A549 (cell line): ENCODE measurements around the gene FUT7. TPM values are rescaled to one million over a fixed set of nuclear protein-coding genes. Genes with fewer than 3 reads are reported as not detected.

Source experiments
- ATAC-seq, 2 experiments: fragments of 200-7000 bp in 1 of 2; fragments of >200 bp in 1 of 2; cut with Nextera tagmentation in 1 of 2; cut with Tn5 transposase in 1 of 2; 3 replicates each; pipeline versions ENCODE4 v1.8.0 to v1.9.1; 2018 to 2020; ENCODE audit warnings: mild to moderate bottlenecking in 1 of 2, moderate library complexity in 1 of 2
- CTCF ChIA-PET: fragments of 300-600 bp; sonication (Branson Sonifier 250); formaldehyde crosslinking; extraction: SDS; loops from one replicate; lab custom pipeline; 2021; ENCODE audit warnings: antibody characterized with exemption, inconsistent platforms; lab: Yijun Ruan, JAX
- POLR2A ChIA-PET: fragments of 350-600 bp; formaldehyde crosslinking; extraction: SDS; loops from one replicate; lab custom pipeline; 2021; ENCODE audit warnings: antibody characterized with exemption, inconsistent platforms; lab: Yijun Ruan, JAX
- DNase-seq, 2 experiments: peaks; one replicate each; pipeline versions ENCODE4 v3.0.0 to v3.0.0-alpha.2; 2011 to 2016; ENCODE audit warnings: low read depth in 1 of 2, low spot score in 1 of 2
- FAIRE-seq: peaks from 2 replicates; lab custom pipeline; 2011; peaks lifted over from hg19 to GRCh38; lab: Jason Lieb, UNC
- H3K27ac ChIP-seq, 2 experiments: fragments of >200 bp; sonication (Bioruptor Twin); formaldehyde crosslinking; 3 replicates each; pipeline ENCODE4 v1.5.1; 2016 to 2017
- H3K4me1 ChIP-seq: fragments of >200 bp; sonication (Bioruptor Twin); formaldehyde crosslinking; 3 replicates; pipeline ENCODE4 v1.6.1; 2016
- H3K4me2 ChIP-seq: fragments of >200 bp; sonication (Bioruptor Twin); formaldehyde crosslinking; 3 replicates; pipeline ENCODE4 v1.6.1; 2016
- H3K4me3 ChIP-seq: fragments of >200 bp; sonication (Bioruptor Twin); formaldehyde crosslinking; 3 replicates; pipeline ENCODE4 v1.5.1; 2016
- H3K9me3 ChIP-seq: fragments of >200 bp; sonication (Bioruptor Twin); formaldehyde crosslinking; 3 replicates; pipeline ENCODE4 v1.6.1; 2016
- CBX2 ChIP-seq: fragments of 200-600 bp; sonication (generic); IDR thresholded peaks from 2 replicates; pipeline ENCODE4 v1.6.1; 2016; ENCODE audit warnings: low read depth, mild to moderate bottlenecking, borderline replicate concordance
- CHD4 ChIP-seq: fragments of 200-600 bp; sonication (generic); IDR thresholded peaks from 2 replicates; pipeline ENCODE4 v1.6.1; 2016; ENCODE audit warnings: antibody characterized with exemption, mild to moderate bottlenecking, borderline replicate concordance
- CTCF ChIP-seq: fragments of >200 bp; sonication (Bioruptor Twin); formaldehyde crosslinking; IDR thresholded peaks from 3 replicates; pipeline ENCODE4 v1.5.1; 2016
- E2F6 ChIP-seq: IDR thresholded peaks from 2 replicates; pipeline ENCODE4 v1.6.1; 2012; ENCODE audit warnings: low read depth, borderline replicate concordance
- EP300 ChIP-seq, 2 experiments: fragments of >200 bp; sonication (Bioruptor Twin); formaldehyde crosslinking; IDR thresholded peaks; 2 replicates in 1 of 2; 3 replicates in 1 of 2; pipeline ENCODE4 v1.6.1; 2016 to 2017
- FOSL2 ChIP-seq, 2 experiments: fragments of 450-650 bp in 1 of 2; fragments of >200 bp in 1 of 2; sonication (Bioruptor Twin) in 1 of 2; formaldehyde crosslinking; IDR thresholded peaks; 2 replicates each; pipeline versions ENCODE4 v1.5.0 to v1.6.1; 2016 to 2020; ENCODE audit warnings: mild to moderate bottlenecking in 1 of 2, moderate library complexity in 1 of 2
- HDAC2 ChIP-seq: fragments of 200-600 bp; sonication (generic); IDR thresholded peaks from 2 replicates; pipeline ENCODE4 v1.6.1; 2016
- HEYL ChIP-seq: fragments of 250-450 bp; sonication (Bioruptor Pico); IDR thresholded peaks from 2 replicates; pipeline ENCODE4 v1.8.0; 2021; ENCODE audit warnings: mild to moderate bottlenecking, moderate library complexity
- KDM5A ChIP-seq: fragments of 200-600 bp; sonication (generic); IDR thresholded peaks from 2 replicates; pipeline ENCODE4 v1.6.1; 2016; ENCODE audit warnings: antibody characterized with exemption, mild to moderate bottlenecking
- NPAS2 ChIP-seq: fragments of 250-450 bp; sonication (Bioruptor Pico); IDR thresholded peaks from 2 replicates; pipeline ENCODE4 v1.8.0; 2022; ENCODE audit warnings: mild to moderate bottlenecking, moderate library complexity, borderline replicate concordance
- PHF8 ChIP-seq: fragments of 200-600 bp; sonication (generic); IDR thresholded peaks from 2 replicates; pipeline ENCODE4 v1.6.1; 2016; ENCODE audit warnings: low read depth, mild to moderate bottlenecking, antibody characterized with exemption, moderate library complexity, borderline replicate concordance
- RARB ChIP-seq: fragments of 250-450 bp; sonication (Bioruptor Pico); IDR thresholded peaks from 2 replicates; pipeline ENCODE4 v1.8.0; 2021; ENCODE audit warnings: mild to moderate bottlenecking, moderate library complexity
- RFX5 ChIP-seq: fragments of 450-650 bp; IDR thresholded peaks from 2 replicates; pipeline ENCODE4 v1.7.1; 2014; ENCODE audit warnings: antibody characterized with exemption, mild to moderate bottlenecking, moderate library complexity
- RNF2 ChIP-seq: fragments of 200-600 bp; sonication (generic); IDR thresholded peaks from 2 replicates; pipeline ENCODE4 v1.6.1; 2016; ENCODE audit warnings: low read depth, mild to moderate bottlenecking, antibody characterized with exemption, moderate library complexity, borderline replicate concordance
- SMC3 ChIP-seq: fragments of >200 bp; sonication (Bioruptor Twin); formaldehyde crosslinking; IDR thresholded peaks from 3 replicates; pipeline ENCODE4 v1.6.1; 2018; ENCODE audit warnings: inconsistent platforms
- WGBS: methylation state at CpG from one replicate; pipeline ENCODE4 v1.1.6; 2017; ENCODE audit errors: missing lambda C conversion rate; 5-methylcytosine and 5-hydroxymethylcytosine counted together
- polyA plus RNA-seq, 4 experiments: library from polyadenylated mRNA; depleted of rRNA in 3 of 4; stranded (reverse); fragments of >200 nt; fragmentation: RNase III in 1 of 4; extraction: RNeasy Plus Mini Kit Qiagen cat#74134 plus additional on column Dnase treatment in 1 of 4; gene quantifications; 2 replicates in 3 of 4; 3 replicates in 1 of 4; pipeline ENCODE4 v1.2.3, GENCODE V29; 2011 to 2017

Gene FUT7
- polyA plus RNA-seq, 2 of the 4 experiments (the other 2 are of a cell fraction) = not detected

- POLR2A ChIA-PET = interaction anchor here (2.1 kb wide), 1 partner anchor 11 kb away, joined by 7 read pairs; the partner anchor contains the start of gene PAXX
- TF ChIP-seq E2F6 (no peak), FOSL2 (IDR thresholded peaks at IDR 0.05) (no peak), FOSL2 (CRISPR knock-in tag; IDR thresholded peaks at IDR 0.05) (no peak), NPAS2 (CRISPR knock-in tag) (no peak), CTCF (no peak), RNF2 (no peak), KDM5A (no peak), PHF8 (no peak), HEYL (no peak), RFX5 (no peak), CBX2 (no peak), CHD4 (no peak), EP300 (IDR thresholded peaks at IDR 0.05) (no peak), HDAC2 (no peak), RARB (CRISPR knock-in tag) (no peak), SMC3 (no peak)
- Histone ChIP-seq H3K4me1 (peaks cover 6% of the 10 kb centered on the region; the same call in 1 of the 3 replicates), H3K9me3 (no peaks in the 10 kb centered on the region), H3K4me3 (no peak overlapping the region), H3K4me2 (no peak overlapping the region), H3K27ac (no peak overlapping the region)
- no peak for ATAC-seq
- WGBS = 89% methylated on average over 16 of the region's 16 CpGs
- CTCF ChIA-PET = interaction anchor here (0.8 to 1.7 kb wide), 5 partner anchors 8 to 48 kb away, joined by 3 to 6 read pairs (median 4); partner anchors contain the start of gene ABCA2
- no peak for DNase-seq
- no peak for FAIRE-seq
Observed at GRCh38 chr9:136980669-136981478, 51.0 kb downstream of the FUT7 start.

Other genes starting within 250 kb of the FUT7 start
Only the 30 nearest of the 38 such genes appear.
- 0.75 and 0.76 TPM in 2 replicates for gene AJM1, start 189.6 kb downstream of the FUT7 start, polyA plus RNA-seq (2011; rRNA removed)
- 3.0 to 3.6 TPM (median 3.2 TPM) in 3 replicates for gene AJM1, start 189.6 kb downstream of the FUT7 start, polyA plus RNA-seq (2017; fragmentation: RNase III; extraction: RNeasy Plus Mini Kit Qiagen cat#74134 plus additional on column Dnase treatment)
- 104 and 123 TPM in 2 replicates for gene PHPT1, start 182.7 kb downstream of the FUT7 start, polyA plus RNA-seq (2011; rRNA removed)
- 234 to 261 TPM (median 239 TPM) in 3 replicates for gene PHPT1, start 182.7 kb downstream of the FUT7 start, polyA plus RNA-seq (2017; fragmentation: RNase III; extraction: RNeasy Plus Mini Kit Qiagen cat#74134 plus additional on column Dnase treatment)
- gene MAMDC4, start 179.7 kb downstream of the FUT7 start, polyA plus RNA-seq (2011; rRNA removed) = 1.3 and 1.5 TPM in 2 replicates
- 7.3 to 9.1 TPM (median 7.6 TPM) in 3 replicates for gene MAMDC4, start 179.7 kb downstream of the FUT7 start, polyA plus RNA-seq (2017; fragmentation: RNase III; extraction: RNeasy Plus Mini Kit Qiagen cat#74134 plus additional on column Dnase treatment)
- gene EDF1, start 165.8 kb downstream of the FUT7 start, polyA plus RNA-seq (2011; rRNA removed) = 284 and 464 TPM in 2 replicates
- gene EDF1, start 165.8 kb downstream of the FUT7 start, polyA plus RNA-seq (2017; fragmentation: RNase III; extraction: RNeasy Plus Mini Kit Qiagen cat#74134 plus additional on column Dnase treatment) = 472 to 560 TPM (median 477 TPM) in 3 replicates
- gene TRAF2, start 145.6 kb downstream of the FUT7 start, polyA plus RNA-seq (2011; rRNA removed) = 23.8 and 24.5 TPM in 2 replicates
- gene TRAF2, start 145.6 kb downstream of the FUT7 start, polyA plus RNA-seq (2017; fragmentation: RNase III; extraction: RNeasy Plus Mini Kit Qiagen cat#74134 plus additional on column Dnase treatment) = 36.4 to 49.4 TPM (median 39.5 TPM) in 3 replicates
- 37.3 and 37.5 TPM in 2 replicates for gene FBXW5, start 87.3 kb downstream of the FUT7 start, polyA plus RNA-seq (2011; rRNA removed)
- 59.3 to 61.4 TPM (median 59.5 TPM) in 3 replicates for gene FBXW5, start 87.3 kb downstream of the FUT7 start, polyA plus RNA-seq (2017; fragmentation: RNase III; extraction: RNeasy Plus Mini Kit Qiagen cat#74134 plus additional on column Dnase treatment)
- 0.41 and 0.45 TPM in 2 replicates for gene C8G, start 86.8 kb downstream of the FUT7 start, polyA plus RNA-seq (2011; rRNA removed)
- gene C8G, start 86.8 kb downstream of the FUT7 start, polyA plus RNA-seq (2017; fragmentation: RNase III; extraction: RNeasy Plus Mini Kit Qiagen cat#74134 plus additional on column Dnase treatment) = 1.1 to 1.3 TPM (median 1.1 TPM) in 3 replicates
- gene LCN12, start 79.8 kb downstream of the FUT7 start, polyA plus RNA-seq (2011; rRNA removed) = 0.74 and 1.8 TPM in 2 replicates
- gene LCN12, start 79.8 kb downstream of the FUT7 start, polyA plus RNA-seq (2017; fragmentation: RNase III; extraction: RNeasy Plus Mini Kit Qiagen cat#74134 plus additional on column Dnase treatment) = 2.8 to 3.6 TPM (median 3.0 TPM) in 3 replicates
- gene PTGDS, start 54.6 kb downstream of the FUT7 start, polyA plus RNA-seq (2011; rRNA removed) = 0.31 and 0.33 TPM in 2 replicates
- 0.18 to 0.34 TPM (median 0.26 TPM) in 3 replicates for gene PTGDS, start 54.6 kb downstream of the FUT7 start, polyA plus RNA-seq (2017; fragmentation: RNase III; extraction: RNeasy Plus Mini Kit Qiagen cat#74134 plus additional on column Dnase treatment)
- gene LCNL1, start 49.1 kb downstream of the FUT7 start, polyA plus RNA-seq (2011; rRNA removed) = 0.04 and 0.19 TPM in 2 replicates
- gene LCNL1, start 49.1 kb downstream of the FUT7 start, polyA plus RNA-seq (2017; fragmentation: RNase III; extraction: RNeasy Plus Mini Kit Qiagen cat#74134 plus additional on column Dnase treatment) = 0.05 to 0.08 TPM (median 0.08 TPM) in 3 replicates
- 12.6 and 15.6 TPM in 2 replicates for gene PAXX, start 39.7 kb downstream of the FUT7 start, polyA plus RNA-seq (2011; rRNA removed)
- 50.7 to 57.0 TPM (median 53.2 TPM) in 3 replicates for gene PAXX, start 39.7 kb downstream of the FUT7 start, polyA plus RNA-seq (2017; fragmentation: RNase III; extraction: RNeasy Plus Mini Kit Qiagen cat#74134 plus additional on column Dnase treatment)
- gene CLIC3, start 35.5 kb downstream of the FUT7 start, polyA plus RNA-seq (2011; rRNA removed) = 0.33 and 0.61 TPM in 2 replicates
- gene CLIC3, start 35.5 kb downstream of the FUT7 start, polyA plus RNA-seq (2017; fragmentation: RNase III; extraction: RNeasy Plus Mini Kit Qiagen cat#74134 plus additional on column Dnase treatment) = 5.1 to 6.6 TPM (median 6.4 TPM) in 3 replicates
- gene ABCA2, start 3.9 kb downstream of the FUT7 start, polyA plus RNA-seq (2011; rRNA removed) = 8.3 and 10.1 TPM in 2 replicates
- gene ABCA2, start 3.9 kb downstream of the FUT7 start, polyA plus RNA-seq (2017; fragmentation: RNase III; extraction: RNeasy Plus Mini Kit Qiagen cat#74134 plus additional on column Dnase treatment) = 23.0 to 25.6 TPM (median 24.7 TPM) in 3 replicates
- 12.7 and 13.0 TPM in 2 replicates for gene NPDC1, start 14.1 kb upstream of the FUT7 start, polyA plus RNA-seq (2011; rRNA removed)
- 33.2 to 40.6 TPM (median 40.2 TPM) in 3 replicates for gene NPDC1, start 14.1 kb upstream of the FUT7 start, polyA plus RNA-seq (2017; fragmentation: RNase III; extraction: RNeasy Plus Mini Kit Qiagen cat#74134 plus additional on column Dnase treatment)
- gene ENTPD2, start 22.0 kb upstream of the FUT7 start, polyA plus RNA-seq (2011; rRNA removed) = 0.75 and 2.3 TPM in 2 replicates
- gene ENTPD2, start 22.0 kb upstream of the FUT7 start, polyA plus RNA-seq (2017; fragmentation: RNase III; extraction: RNeasy Plus Mini Kit Qiagen cat#74134 plus additional on column Dnase treatment) = 0.71 to 1.2 TPM (median 1.1 TPM) in 3 replicates
- gene SAPCD2, start 38.5 kb upstream of the FUT7 start, polyA plus RNA-seq (2011; rRNA removed) = 6.5 and 6.9 TPM in 2 replicates
- gene SAPCD2, start 38.5 kb upstream of the FUT7 start, polyA plus RNA-seq (2017; fragmentation: RNase III; extraction: RNeasy Plus Mini Kit Qiagen cat#74134 plus additional on column Dnase treatment) = 13.1 to 16.4 TPM (median 14.6 TPM) in 3 replicates
- gene UAP1L1, start 45.4 kb upstream of the FUT7 start, polyA plus RNA-seq (2011; rRNA removed) = 1.2 and 1.9 TPM in 2 replicates
- gene UAP1L1, start 45.4 kb upstream of the FUT7 start, polyA plus RNA-seq (2017; fragmentation: RNase III; extraction: RNeasy Plus Mini Kit Qiagen cat#74134 plus additional on column Dnase treatment) = 4.8 to 7.8 TPM (median 6.0 TPM) in 3 replicates
- gene MAN1B1, start 54.9 kb upstream of the FUT7 start, polyA plus RNA-seq (2011; rRNA removed) = 31.7 and 47.8 TPM in 2 replicates
- 45.1 to 48.6 TPM (median 47.0 TPM) in 3 replicates for gene MAN1B1, start 54.9 kb upstream of the FUT7 start, polyA plus RNA-seq (2017; fragmentation: RNase III; extraction: RNeasy Plus Mini Kit Qiagen cat#74134 plus additional on column Dnase treatment)
- 27.6 and 36.0 TPM in 2 replicates for gene DPP7, start 82.6 kb upstream of the FUT7 start, polyA plus RNA-seq (2011; rRNA removed)
- 61.3 to 71.8 TPM (median 68.5 TPM) in 3 replicates for gene DPP7, start 82.6 kb upstream of the FUT7 start, polyA plus RNA-seq (2017; fragmentation: RNase III; extraction: RNeasy Plus Mini Kit Qiagen cat#74134 plus additional on column Dnase treatment)
- 0.11 and 0.13 TPM in 2 replicates for gene GRIN1, start 107.1 kb upstream of the FUT7 start, polyA plus RNA-seq (2011; rRNA removed)
- gene GRIN1, start 107.1 kb upstream of the FUT7 start, polyA plus RNA-seq (2017; fragmentation: RNase III; extraction: RNeasy Plus Mini Kit Qiagen cat#74134 plus additional on column Dnase treatment) = 0.30 to 0.51 TPM (median 0.45 TPM) in 3 replicates
- gene LRRC26, start 138.0 kb upstream of the FUT7 start, polyA plus RNA-seq (2011; rRNA removed) = 0.08 and 0.09 TPM in 2 replicates
- gene LRRC26, start 138.0 kb upstream of the FUT7 start, polyA plus RNA-seq (2017; fragmentation: RNase III; extraction: RNeasy Plus Mini Kit Qiagen cat#74134 plus additional on column Dnase treatment) = 0.80 to 1.2 TPM (median 1.0 TPM) in 3 replicates
- gene TMEM210, start 140.0 kb upstream of the FUT7 start, polyA plus RNA-seq (2011; rRNA removed) = not detected in 2 replicates
- gene TMEM210, start 140.0 kb upstream of the FUT7 start, polyA plus RNA-seq (2017; fragmentation: RNase III; extraction: RNeasy Plus Mini Kit Qiagen cat#74134 plus additional on column Dnase treatment) = not detected in 3 replicates
- gene ANAPC2, start 156.5 kb upstream of the FUT7 start, polyA plus RNA-seq (2011; rRNA removed) = 17.5 and 22.3 TPM in 2 replicates
- gene ANAPC2, start 156.5 kb upstream of the FUT7 start, polyA plus RNA-seq (2017; fragmentation: RNase III; extraction: RNeasy Plus Mini Kit Qiagen cat#74134 plus additional on column Dnase treatment) = 35.4 to 40.7 TPM (median 39.9 TPM) in 3 replicates
- gene SSNA1, start 156.6 kb upstream of the FUT7 start, polyA plus RNA-seq (2011; rRNA removed) = 52.6 and 54.1 TPM in 2 replicates
- 89.2 to 102 TPM (median 102 TPM) in 3 replicates for gene SSNA1, start 156.6 kb upstream of the FUT7 start, polyA plus RNA-seq (2017; fragmentation: RNase III; extraction: RNeasy Plus Mini Kit Qiagen cat#74134 plus additional on column Dnase treatment)
- gene TPRN, start 168.7 kb upstream of the FUT7 start, polyA plus RNA-seq (2011; rRNA removed) = 2.1 and 2.4 TPM in 2 replicates
- 5.3 to 6.5 TPM (median 6.3 TPM) in 3 replicates for gene TPRN, start 168.7 kb upstream of the FUT7 start, polyA plus RNA-seq (2017; fragmentation: RNase III; extraction: RNeasy Plus Mini Kit Qiagen cat#74134 plus additional on column Dnase treatment)
- gene TMEM203, start 173.6 kb upstream of the FUT7 start, polyA plus RNA-seq (2011; rRNA removed) = 47.3 and 51.8 TPM in 2 replicates
- 29.2 to 31.0 TPM (median 31.0 TPM) in 3 replicates for gene TMEM203, start 173.6 kb upstream of the FUT7 start, polyA plus RNA-seq (2017; fragmentation: RNase III; extraction: RNeasy Plus Mini Kit Qiagen cat#74134 plus additional on column Dnase treatment)
- 5.6 and 6.4 TPM in 2 replicates for gene NDOR1, start 173.6 kb upstream of the FUT7 start, polyA plus RNA-seq (2011; rRNA removed)
- gene NDOR1, start 173.6 kb upstream of the FUT7 start, polyA plus RNA-seq (2017; fragmentation: RNase III; extraction: RNeasy Plus Mini Kit Qiagen cat#74134 plus additional on column Dnase treatment) = 17.9 to 19.5 TPM (median 17.9 TPM) in 3 replicates
- 0.06 and 0.29 TPM in 2 replicates for gene RNF208, start 190.2 kb upstream of the FUT7 start, polyA plus RNA-seq (2011; rRNA removed)
- gene RNF208, start 190.2 kb upstream of the FUT7 start, polyA plus RNA-seq (2017; fragmentation: RNase III; extraction: RNeasy Plus Mini Kit Qiagen cat#74134 plus additional on column Dnase treatment) = 1.0 to 1.7 TPM (median 1.7 TPM) in 3 replicates
- gene CYSRT1, start 193.1 kb upstream of the FUT7 start, polyA plus RNA-seq (2011; rRNA removed) = 0.30 and 0.32 TPM in 2 replicates
- gene CYSRT1, start 193.1 kb upstream of the FUT7 start, polyA plus RNA-seq (2017; fragmentation: RNase III; extraction: RNeasy Plus Mini Kit Qiagen cat#74134 plus additional on column Dnase treatment) = 0.81 to 1.0 TPM (median 0.87 TPM) in 3 replicates
- gene RNF224, start 195.4 kb upstream of the FUT7 start, polyA plus RNA-seq (2011; rRNA removed) = not detected in 2 replicates
- gene RNF224, start 195.4 kb upstream of the FUT7 start, polyA plus RNA-seq (2017; fragmentation: RNase III; extraction: RNeasy Plus Mini Kit Qiagen cat#74134 plus additional on column Dnase treatment) = 0.04 to 0.07 TPM (median 0.07 TPM) in 3 replicates